ENCODE measurements around the gene RGS4. TPM values are rescaled to one million over a fixed set of nuclear protein-coding genes. Genes with fewer than 3 reads are reported as not detected.

RGS4 gene
- total RNA-seq, 1 experiment from 2014 or later = not detected

DNA sequence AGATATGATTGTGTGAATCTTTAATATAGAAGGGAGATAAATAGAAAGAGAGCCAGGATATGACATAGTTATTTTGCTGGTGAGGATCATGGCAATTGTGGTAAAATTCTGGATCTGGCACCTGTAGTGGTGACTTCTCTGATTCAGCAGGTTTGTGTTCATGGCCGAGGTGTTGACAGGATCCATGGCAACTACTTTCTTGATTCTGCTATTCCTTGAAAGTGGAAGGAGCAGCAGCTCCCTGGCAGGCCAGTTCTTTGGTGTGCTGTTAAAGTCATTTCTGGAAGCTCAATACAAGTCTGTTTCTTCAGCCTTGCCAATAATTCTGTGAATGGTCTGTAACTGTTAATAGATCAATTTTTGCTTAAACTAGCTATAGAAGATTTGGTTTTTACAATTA, 33.4 kb downstream of the RGS4 start:
- H2BK5ac ChIP-seq (ENCODE audit: insufficient read length, low read length) = no peak overlapping the region
- no peaks in the 10 kb centered on the region for H3K23me2 ChIP-seq (ENCODE audit: insufficient read length, low read depth, low read length, poor library complexity, severe bottlenecking)
- no peak overlapping the region for H2BK120ac ChIP-seq (ENCODE audit: low read depth, low read length, poor library complexity, severe bottlenecking)
- H3K4me2 ChIP-seq (ENCODE audit: insufficient read depth, insufficient read length, low read length) = no peak overlapping the region
- no peak overlapping the region for H3K4me3 Mint-ChIP-seq
- DNase-seq = no peak
- no peak overlapping the region for H2AK5ac ChIP-seq (ENCODE audit: insufficient read length, low read length)
- H3K23ac ChIP-seq (ENCODE audit: insufficient read length, low read depth, low read length) = no peak overlapping the region
- no peaks in the 10 kb centered on the region for H3K79me1 ChIP-seq (ENCODE audit: insufficient read depth, low read depth, low read length, poor library complexity, severe bottlenecking)
- H4K20me1 ChIP-seq (ENCODE audit: control insufficient read depth, insufficient read depth, insufficient read length) = no peaks in the 10 kb centered on the region
- H4K5ac ChIP-seq (ENCODE audit: insufficient read length, low read depth, low read length) = no peak overlapping the region
- H2BK12ac ChIP-seq (ENCODE audit: insufficient read length, low read depth, low read length) = no peak overlapping the region
- H3K27ac Mint-ChIP-seq = no peak overlapping the region
- no peak overlapping the region for H2BK20ac ChIP-seq (ENCODE audit: low read depth, low read length, poor library complexity, severe bottlenecking)
- no peak overlapping the region for H2BK15ac ChIP-seq (ENCODE audit: low read depth, low read length)
- no peaks in the 10 kb centered on the region for H3K36me3 Mint-ChIP-seq (ENCODE audit: insufficient read depth in 1 of 3, low read depth in 3 of 3)
- no peak overlapping the region for H3K9ac ChIP-seq (ENCODE audit: extremely low read depth, insufficient read length, low read length)
- H3K4me1 ChIP-seq (ENCODE audit: insufficient read depth, low read length) = no peaks in the 10 kb centered on the region
- no peaks in the 10 kb centered on the region for H3K27me3 ChIP-seq (ENCODE audit: insufficient read depth, low read length)
- no peak overlapping the region for H3K18ac ChIP-seq (ENCODE audit: insufficient read length, low read depth, low read length)
- no peaks in the 10 kb centered on the region for H3K9me3 Mint-ChIP-seq
- H3K9me3 ChIP-seq (ENCODE audit: control insufficient read depth, low read depth, low read length) = no peaks in the 10 kb centered on the region
- no peak overlapping the region for H3T11ph ChIP-seq (ENCODE audit: low read length)
- H4K91ac ChIP-seq (ENCODE audit: insufficient read length, low read depth, low read length) = no peak overlapping the region
- no peaks in the 10 kb centered on the region for H3K79me2 ChIP-seq (ENCODE audit: insufficient read depth, low read length)
- H2AFZ ChIP-seq (ENCODE audit: low read length) = no peak overlapping the region
- H3K56ac ChIP-seq (ENCODE audit: insufficient read length, low read depth, low read length) = no peak overlapping the region
- no peak overlapping the region for H4K8ac ChIP-seq (replicated peaks; ENCODE audit: insufficient read length, low read depth, low read length)
- H3K14ac ChIP-seq (ENCODE audit: insufficient read depth, low read length) = no peak overlapping the region
- no peak overlapping the region for H3K4ac ChIP-seq (ENCODE audit: low read depth, low read length)
- no peaks in the 10 kb centered on the region for H3K4me1 Mint-ChIP-seq
- no peaks in the 10 kb centered on the region; the same call in 1 of the 2 replicates for H3K27me3 Mint-ChIP-seq (ENCODE audit: low read depth)
- TF ChIP-seq, protein P1, sequence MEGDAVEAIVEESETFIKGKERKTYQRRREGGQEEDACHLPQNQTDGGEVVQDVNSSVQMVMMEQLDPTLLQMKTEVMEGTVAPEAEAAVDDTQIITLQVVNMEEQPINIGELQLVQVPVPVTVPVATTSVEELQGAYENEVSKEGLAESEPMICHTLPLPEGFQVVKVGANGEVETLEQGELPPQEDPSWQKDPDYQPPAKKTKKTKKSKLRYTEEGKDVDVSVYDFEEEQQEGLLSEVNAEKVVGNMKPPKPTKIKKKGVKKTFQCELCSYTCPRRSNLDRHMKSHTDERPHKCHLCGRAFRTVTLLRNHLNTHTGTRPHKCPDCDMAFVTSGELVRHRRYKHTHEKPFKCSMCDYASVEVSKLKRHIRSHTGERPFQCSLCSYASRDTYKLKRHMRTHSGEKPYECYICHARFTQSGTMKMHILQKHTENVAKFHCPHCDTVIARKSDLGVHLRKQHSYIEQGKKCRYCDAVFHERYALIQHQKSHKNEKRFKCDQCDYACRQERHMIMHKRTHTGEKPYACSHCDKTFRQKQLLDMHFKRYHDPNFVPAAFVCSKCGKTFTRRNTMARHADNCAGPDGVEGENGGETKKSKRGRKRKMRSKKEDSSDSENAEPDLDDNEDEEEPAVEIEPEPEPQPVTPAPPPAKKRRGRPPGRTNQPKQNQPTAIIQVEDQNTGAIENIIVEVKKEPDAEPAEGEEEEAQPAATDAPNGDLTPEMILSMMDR (conservative IDR thresholded peaks at IDR 0.05) = no peak
- no CpG with 5 or more reads among the region's 1 CpG for whole genome bisulfite sequencing (ENCODE audit: extremely low coverage, insufficient read length, low lambda C conversion rate)
- no peak overlapping the region for H3K27ac ChIP-seq (ENCODE audit: insufficient read length, low read depth, low read length)
